Measurements from ENCODE around the gene MPC1. TPM values are rescaled to one million over a fixed set of nuclear protein-coding genes. Genes with fewer than 3 reads are reported as not detected.

The MPC1 gene
- total and polyA plus RNA-seq, 8 donors, result 36.5 to 56.7 (median 42.8) TPM

GRCh38 chr6:166382500-166382932 lies 224 bp downstream of the MPC1 start:
- no peaks in the 10 kb centered on the region for H3K36me3 ChIP-seq
- peak; percentile 6 for ATAC-seq
- intact Hi-C loops (cut with DNase I), result no loop called here

DNA sequence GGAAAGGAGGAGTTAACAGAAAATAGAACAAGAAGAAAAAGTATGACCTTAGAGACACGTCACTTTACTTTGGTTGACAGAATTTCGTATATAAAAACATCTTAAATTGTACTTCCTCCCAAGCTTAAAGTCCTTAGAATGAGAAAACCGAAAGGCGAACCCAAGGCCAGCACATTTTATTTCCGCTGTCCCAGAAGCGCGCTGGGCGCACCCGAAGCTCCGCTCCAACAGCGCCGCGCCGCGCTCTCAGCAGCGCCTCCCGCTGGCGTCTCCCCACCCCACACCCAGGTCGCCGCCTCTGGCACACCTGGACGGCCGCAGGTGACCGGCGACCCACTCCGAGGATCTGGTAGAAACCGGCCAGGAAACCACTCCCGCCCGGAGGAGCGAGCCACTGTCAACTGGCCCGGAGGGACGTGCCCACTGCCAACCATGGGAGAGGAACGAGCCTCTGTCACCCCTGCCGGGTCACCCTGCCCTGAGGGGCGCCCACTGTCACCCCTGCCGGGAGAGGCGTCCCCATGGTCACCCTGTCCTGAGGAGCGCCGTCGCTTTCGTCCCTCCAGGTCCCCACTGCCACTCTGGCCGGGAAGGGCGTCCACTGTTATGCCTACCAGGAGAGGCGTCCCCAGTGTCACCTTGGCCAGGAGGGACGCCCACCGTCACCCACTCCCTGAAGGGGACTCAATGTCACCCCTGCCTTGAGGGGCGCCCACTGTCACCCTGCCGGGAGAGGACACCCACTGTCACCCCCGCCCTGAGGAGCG lies 824 bp downstream of the MPC1 start:
- ATAC-seq (peak; percentile 79), DNase-seq (peak; percentile 32 to 96 (median 81))
- H3K9me3 ChIP-seq, result no peaks in the 10 kb centered on the region
- peaks cover 4 to 10% of the 10 kb centered on the region in 2 donors for H3K4me1 ChIP-seq
- peak overlapping the region; percentile 89 to 91 for H3K27ac ChIP-seq
- H3K36me3 ChIP-seq, result no peaks in the 10 kb centered on the region
- peak overlapping the region; percentile 92 for H3K4me3 ChIP-seq
- no peaks in the 10 kb centered on the region for H3K27me3 ChIP-seq
- intact Hi-C loops (cut with DNase I), result no loop called here
- TF ChIP-seq, protein P1, sequence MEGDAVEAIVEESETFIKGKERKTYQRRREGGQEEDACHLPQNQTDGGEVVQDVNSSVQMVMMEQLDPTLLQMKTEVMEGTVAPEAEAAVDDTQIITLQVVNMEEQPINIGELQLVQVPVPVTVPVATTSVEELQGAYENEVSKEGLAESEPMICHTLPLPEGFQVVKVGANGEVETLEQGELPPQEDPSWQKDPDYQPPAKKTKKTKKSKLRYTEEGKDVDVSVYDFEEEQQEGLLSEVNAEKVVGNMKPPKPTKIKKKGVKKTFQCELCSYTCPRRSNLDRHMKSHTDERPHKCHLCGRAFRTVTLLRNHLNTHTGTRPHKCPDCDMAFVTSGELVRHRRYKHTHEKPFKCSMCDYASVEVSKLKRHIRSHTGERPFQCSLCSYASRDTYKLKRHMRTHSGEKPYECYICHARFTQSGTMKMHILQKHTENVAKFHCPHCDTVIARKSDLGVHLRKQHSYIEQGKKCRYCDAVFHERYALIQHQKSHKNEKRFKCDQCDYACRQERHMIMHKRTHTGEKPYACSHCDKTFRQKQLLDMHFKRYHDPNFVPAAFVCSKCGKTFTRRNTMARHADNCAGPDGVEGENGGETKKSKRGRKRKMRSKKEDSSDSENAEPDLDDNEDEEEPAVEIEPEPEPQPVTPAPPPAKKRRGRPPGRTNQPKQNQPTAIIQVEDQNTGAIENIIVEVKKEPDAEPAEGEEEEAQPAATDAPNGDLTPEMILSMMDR (IDR thresholded peaks at IDR 0.05), result peak; percentile 58 to 77

More at GRCh38 chr6:166382500-166382932, 224 bp downstream of the MPC1 start:
- no peaks in the 10 kb centered on the region for H3K27me3 ChIP-seq
- peak overlapping the region; percentile 89 to 91 for H3K27ac ChIP-seq
- no peaks in the 10 kb centered on the region for H3K9me3 ChIP-seq
- TF ChIP-seq, protein P1 (IDR thresholded peaks at IDR 0.05), result no peak
- no peak for DNase-seq
- peaks cover 4 to 10% of the 10 kb centered on the region in 2 donors for H3K4me1 ChIP-seq
- peak overlapping the region; percentile 92 for H3K4me3 ChIP-seq

GRCh38 chr6:166381381-166381732 lies 1.4 kb downstream of the MPC1 start:
- ATAC-seq, result no peak
- intact Hi-C loops (cut with DNase I), result no loop called here
- H3K27ac ChIP-seq, result peak overlapping the region; percentile 89 to 91

GRCh38 chr6:166379800-166380199 lies 2.9 kb downstream of the MPC1 start:
- no peak for DNase-seq
- Histone ChIP-seq H3K27me3 (no peaks in the 10 kb centered on the region), H3K4me1 (peaks cover 4 to 10% of the 10 kb centered on the region in 2 donors), H3K27ac (no peak overlapping the region), H3K36me3 (no peaks in the 10 kb centered on the region), H3K4me3 (no peak overlapping the region), H3K9me3 (no peaks in the 10 kb centered on the region)
- intact Hi-C loops (cut with DNase I), result no loop called here
- ATAC-seq, result no peak
- TF ChIP-seq, protein P1 (IDR thresholded peaks at IDR 0.05), result no peak

More at GRCh38 chr6:166381381-166381732, 1.4 kb downstream of the MPC1 start:
- no peaks in the 10 kb centered on the region for H3K36me3 ChIP-seq
- peak overlapping the region; percentile 92 for H3K4me3 ChIP-seq
- TF ChIP-seq, protein P1 (IDR thresholded peaks at IDR 0.05), result no peak
- no peaks in the 10 kb centered on the region for H3K27me3 ChIP-seq
- H3K9me3 ChIP-seq, result no peaks in the 10 kb centered on the region
- peaks cover 4 to 10% of the 10 kb centered on the region in 2 donors for H3K4me1 ChIP-seq
- DNase-seq, result no peak

- TF ChIP-seq, protein P1 (IDR thresholded peaks at IDR 0.05), result no peak
- ATAC-seq (no peak), DNase-seq (no peak)
- H3K4me1 ChIP-seq, result peaks cover 4 to 8% of the 10 kb centered on the region in 2 donors
- no peaks in the 10 kb centered on the region for H3K27me3 ChIP-seq
- H3K9me3 ChIP-seq, result no peaks in the 10 kb centered on the region
- intact Hi-C loops (cut with DNase I), result no loop called here
- no peak overlapping the region for H3K4me3 ChIP-seq
- no peak overlapping the region for H3K27ac ChIP-seq
- no peaks in the 10 kb centered on the region for H3K36me3 ChIP-seq
Measured at GRCh38 chr6:166379103-166379586, 3.6 kb downstream of the MPC1 start.

All from left lung (tissue), 10 donors.